ENCODE data around the gene ISG20.

The ISG20 gene

DNA sequence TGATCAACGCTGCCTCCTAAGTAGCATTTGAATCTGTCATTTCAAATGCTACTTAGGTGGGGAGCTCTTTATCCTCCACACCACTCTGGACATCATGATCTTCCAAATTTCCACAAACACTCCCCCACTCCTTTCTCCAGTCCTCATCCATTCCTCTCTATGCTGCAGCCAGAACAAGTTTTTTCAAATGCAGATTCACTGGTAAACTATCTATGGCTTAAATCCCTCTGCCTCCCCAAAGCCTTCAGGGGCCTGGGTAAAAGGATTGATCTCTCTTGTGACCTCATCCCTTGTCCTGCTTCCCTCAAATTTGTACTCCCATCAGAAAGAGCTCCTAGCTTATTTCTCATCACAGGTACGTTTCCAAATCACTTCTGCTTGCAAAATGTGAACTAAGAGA is 19.0 kb upstream of the ISG20 start:
- no peak overlapping the region for H3K9ac ChIP-seq (ENCODE audit: low read depth in 1 of 2, low read length in 2 of 2)
- no peak overlapping the region for H3K27ac ChIP-seq (ENCODE audit: low read depth, low read length)
- H3K36me3 ChIP-seq (ENCODE audit: control insufficient read depth in 1 of 2, insufficient read depth in 2 of 2, low read length in 2 of 2) = peaks cover 0 to 7% of the 10 kb centered on the region in 2 donors
- H3K4me1 ChIP-seq (ENCODE audit: control insufficient read depth in 1 of 2, insufficient read depth in 2 of 2, low read length in 2 of 2) = peaks cover 36 to 43% of the 10 kb centered on the region in 2 donors
- no peaks in the 10 kb centered on the region for H3K9me3 ChIP-seq (ENCODE audit: control insufficient read depth in 1 of 2, low read length in 2 of 2)
- H3K27me3 ChIP-seq (ENCODE audit: control insufficient read depth in 1 of 2, insufficient read depth in 2 of 2, low read length in 2 of 2) = no peaks in the 10 kb centered on the region
- H3K4me3 ChIP-seq (ENCODE audit: low read depth in 1 of 2, low read length in 2 of 2) = no peak overlapping the region

DNA sequence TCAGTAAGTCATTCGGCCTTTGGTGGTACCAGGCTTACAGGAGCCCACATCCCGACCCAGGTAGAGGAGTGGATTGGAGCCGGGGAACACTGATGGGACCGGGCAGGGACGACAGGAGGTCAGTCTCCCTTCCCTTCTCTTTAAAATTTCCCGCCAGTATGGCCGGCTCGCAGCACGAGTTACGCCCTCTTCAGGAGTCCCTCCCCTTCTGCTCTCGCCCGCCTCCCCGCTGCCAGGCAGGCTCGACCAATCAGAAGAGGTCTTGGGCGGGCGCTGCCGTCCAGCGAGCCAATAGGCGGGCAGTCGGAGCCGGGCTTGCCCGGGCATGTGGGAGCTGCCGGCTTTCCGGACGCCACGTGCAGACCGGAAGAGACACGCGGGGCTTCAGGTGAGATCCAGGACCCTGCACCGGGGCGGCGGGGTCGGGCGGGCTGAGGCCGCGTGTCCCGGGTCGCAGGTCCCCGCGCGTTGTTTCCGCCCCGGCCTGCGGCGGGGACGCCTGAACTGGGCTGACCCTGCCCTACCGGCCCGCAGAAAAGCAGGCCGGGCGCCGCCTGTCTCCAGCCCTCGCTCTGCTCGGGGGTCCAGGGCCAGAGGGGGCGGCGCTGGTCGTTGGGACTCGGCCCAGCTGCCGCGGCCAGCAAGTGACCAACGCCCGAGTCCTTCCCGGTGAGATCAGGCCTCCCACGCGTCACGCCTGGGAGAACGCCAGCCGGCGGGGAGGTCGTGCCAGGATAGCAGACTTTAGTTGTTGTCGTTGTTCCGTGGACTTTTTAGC is 17.6 kb upstream of the ISG20 start, which contains the start of gene AEN:
AEN (plus strand) TSS at position 346 of the 778 bp plus-strand sequence. CDS start 4,870 bp downstream, outside the sequence.
- H3K27ac ChIP-seq (ENCODE audit: low read depth, low read length) = peak within 1 kb of the TSS; percentile 65
- peak within 1 kb of the TSS; percentile 79 to 87 for H3K4me3 ChIP-seq (ENCODE audit: low read depth in 1 of 2, low read length in 2 of 2)
- H3K9ac ChIP-seq (ENCODE audit: low read depth in 1 of 2, low read length in 2 of 2) = peak within 1 kb of the TSS; percentile 79 to 84
- H3K27me3 ChIP-seq (ENCODE audit: control insufficient read depth in 1 of 2, insufficient read depth in 2 of 2, low read length in 2 of 2) = no peaks in the 10 kb centered on the region
- H3K36me3 ChIP-seq (ENCODE audit: control insufficient read depth in 1 of 2, insufficient read depth in 2 of 2, low read length in 2 of 2) = peaks cover 0 to 8% of the 10 kb centered on the region in 2 donors
- H3K9me3 ChIP-seq (ENCODE audit: control insufficient read depth in 1 of 2, low read length in 2 of 2) = no peaks in the 10 kb centered on the region
- peaks cover 32 to 38% of the 10 kb centered on the region in 2 donors for H3K4me1 ChIP-seq (ENCODE audit: control insufficient read depth in 1 of 2, insufficient read depth in 2 of 2, low read length in 2 of 2)

DNA sequence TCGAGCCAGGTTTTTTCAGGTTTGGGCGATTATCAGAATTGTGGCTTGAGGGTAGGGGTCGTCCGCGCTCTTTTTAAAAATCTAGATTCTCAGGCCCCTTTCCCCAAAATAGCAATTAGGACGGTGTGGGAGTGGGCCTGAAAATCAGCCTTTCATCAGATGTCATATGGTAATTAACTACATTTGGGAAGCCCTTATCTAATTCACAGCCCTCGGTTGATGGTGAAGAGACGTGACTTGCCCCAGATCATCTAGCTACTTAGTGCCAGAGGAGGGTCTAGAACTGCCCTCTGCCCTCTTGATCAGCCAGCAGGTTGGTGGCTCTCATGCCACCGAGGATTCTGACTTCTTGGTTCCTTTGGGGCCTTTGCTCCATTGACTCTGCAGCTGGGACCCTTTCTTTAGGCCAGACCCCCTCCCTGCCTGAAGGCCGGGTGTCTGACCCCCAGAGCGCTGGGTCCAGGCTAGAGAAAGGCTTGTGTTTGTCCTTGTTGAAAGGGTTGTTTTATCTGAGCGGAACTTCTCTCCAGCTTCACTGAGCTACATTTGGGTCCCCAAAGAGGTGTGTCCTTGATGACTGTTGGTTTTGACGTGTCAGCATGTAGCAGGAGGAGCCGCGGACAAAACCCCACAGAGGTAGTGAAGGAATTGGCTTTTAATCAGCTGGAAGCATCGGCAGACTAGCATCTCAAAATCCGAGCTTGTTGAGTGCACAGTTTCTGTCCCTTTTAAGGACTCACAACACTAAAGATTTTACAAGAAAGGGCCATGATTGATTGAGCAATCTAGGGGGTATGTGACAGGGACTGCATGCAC is 16.8 kb upstream of the ISG20 start:
- Histone ChIP-seq H3K9me3 (ENCODE audit: control insufficient read depth in 1 of 2, low read length in 2 of 2) (no peaks in the 10 kb centered on the region), H3K27ac (ENCODE audit: low read depth, low read length) (peak overlapping the region; percentile 65), H3K27me3 (ENCODE audit: control insufficient read depth in 1 of 2, insufficient read depth in 2 of 2, low read length in 2 of 2) (no peaks in the 10 kb centered on the region), H3K9ac (ENCODE audit: low read depth in 1 of 2, low read length in 2 of 2) (peak overlapping the region; percentile 79 to 84), H3K36me3 (ENCODE audit: control insufficient read depth in 1 of 2, insufficient read depth in 2 of 2, low read length in 2 of 2) (peaks cover 0 to 15% of the 10 kb centered on the region in 2 donors), H3K4me3 (ENCODE audit: low read depth in 1 of 2, low read length in 2 of 2) (peak overlapping the region; percentile 79 to 87), H3K4me1 (ENCODE audit: control insufficient read depth in 1 of 2, insufficient read depth in 2 of 2, low read length in 2 of 2) (peaks cover 32 to 38% of the 10 kb centered on the region in 2 donors)

DNA sequence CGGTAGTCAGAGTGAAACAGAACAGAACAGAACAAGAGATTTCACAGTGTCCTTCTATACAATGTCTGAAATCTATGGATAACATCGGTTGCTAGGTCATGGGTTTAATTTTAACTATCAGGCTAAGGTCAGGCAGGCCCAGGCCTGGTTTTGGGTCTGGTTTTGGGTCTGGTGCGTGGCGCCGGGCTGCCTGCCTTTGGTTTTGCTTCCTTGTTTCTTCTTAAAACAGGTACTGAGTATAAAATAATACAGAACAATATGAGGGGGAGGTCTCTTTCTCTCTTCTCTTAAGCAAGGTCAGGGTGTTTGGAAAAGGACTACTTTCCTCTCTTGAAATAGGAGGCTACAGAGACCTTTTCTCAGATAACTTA is 16.2 kb upstream of the ISG20 start:
- Histone ChIP-seq H3K4me1 (ENCODE audit: control insufficient read depth in 1 of 2, insufficient read depth in 2 of 2, low read length in 2 of 2) (peaks cover 35 to 42% of the 10 kb centered on the region in 2 donors), H3K4me3 (ENCODE audit: low read depth in 1 of 2, low read length in 2 of 2) (peak overlapping the region; percentile 79 to 87), H3K9me3 (ENCODE audit: control insufficient read depth in 1 of 2, low read length in 2 of 2) (no peaks in the 10 kb centered on the region), H3K36me3 (ENCODE audit: control insufficient read depth in 1 of 2, insufficient read depth in 2 of 2, low read length in 2 of 2) (peaks cover 0 to 15% of the 10 kb centered on the region in 2 donors), H3K27ac (ENCODE audit: low read depth, low read length) (no peak overlapping the region), H3K27me3 (ENCODE audit: control insufficient read depth in 1 of 2, insufficient read depth in 2 of 2, low read length in 2 of 2) (no peaks in the 10 kb centered on the region), H3K9ac (ENCODE audit: low read depth in 1 of 2, low read length in 2 of 2) (peak overlapping the region; percentile 79 to 84)

DNA sequence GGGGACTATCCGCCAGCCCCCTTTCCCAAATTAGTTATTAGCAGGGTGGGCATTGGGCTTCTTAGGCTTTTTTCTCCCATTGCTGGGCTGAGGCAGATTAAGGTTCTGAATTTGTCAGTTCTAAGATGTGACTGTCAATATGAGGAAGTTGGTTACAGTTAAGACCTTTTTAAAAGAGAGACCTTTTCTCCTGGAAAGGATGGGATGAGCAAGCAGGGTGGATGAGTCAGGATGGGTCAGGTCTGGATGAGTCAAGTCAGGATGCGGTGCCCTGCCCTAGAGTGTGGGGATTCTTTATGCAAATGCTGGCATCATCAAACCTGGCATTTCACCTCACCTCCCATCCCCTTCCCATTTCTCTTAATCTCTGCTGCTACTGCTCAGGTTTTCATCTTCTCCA is 15.8 kb upstream of the ISG20 start:
- Histone ChIP-seq H3K36me3 (ENCODE audit: control insufficient read depth in 1 of 2, insufficient read depth in 2 of 2, low read length in 2 of 2) (peaks cover 0 to 15% of the 10 kb centered on the region in 2 donors), H3K27me3 (ENCODE audit: control insufficient read depth in 1 of 2, insufficient read depth in 2 of 2, low read length in 2 of 2) (no peaks in the 10 kb centered on the region), H3K9ac (ENCODE audit: low read depth in 1 of 2, low read length in 2 of 2) (peak overlapping the region; percentile 10 to 41), H3K27ac (ENCODE audit: low read depth, low read length) (no peak overlapping the region), H3K9me3 (ENCODE audit: control insufficient read depth in 1 of 2, low read length in 2 of 2) (no peaks in the 10 kb centered on the region), H3K4me3 (ENCODE audit: low read depth in 1 of 2, low read length in 2 of 2) (no peak overlapping the region), H3K4me1 (ENCODE audit: control insufficient read depth in 1 of 2, insufficient read depth in 2 of 2, low read length in 2 of 2) (peaks cover 40 to 47% of the 10 kb centered on the region in 2 donors)

DNA sequence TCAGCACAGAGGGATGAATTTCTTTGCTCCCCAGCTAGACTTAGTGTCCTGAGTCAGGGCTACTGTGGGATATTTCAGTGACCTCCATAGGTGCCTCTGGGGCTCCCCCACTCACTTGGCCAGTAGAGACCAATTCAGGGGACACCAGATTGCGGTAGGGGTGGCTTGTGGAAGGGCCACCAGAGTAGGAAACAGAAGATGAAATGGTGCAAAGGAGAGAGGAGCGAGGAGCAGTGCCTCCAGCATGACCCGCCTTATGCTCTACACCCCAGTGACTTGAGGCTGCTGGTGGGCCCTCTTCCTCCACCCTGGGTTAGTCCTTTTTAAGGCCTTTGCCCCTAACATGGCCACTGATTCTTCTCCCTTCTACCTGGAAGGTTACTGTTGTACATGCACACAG is 15.2 kb upstream of the ISG20 start:
- Histone ChIP-seq H3K36me3 (ENCODE audit: control insufficient read depth in 1 of 2, insufficient read depth in 2 of 2, low read length in 2 of 2) (peaks cover 0 to 16% of the 10 kb centered on the region in 2 donors), H3K27ac (ENCODE audit: low read depth, low read length) (no peak overlapping the region), H3K4me1 (ENCODE audit: control insufficient read depth in 1 of 2, insufficient read depth in 2 of 2, low read length in 2 of 2) (peaks cover 44 to 47% of the 10 kb centered on the region in 2 donors), H3K4me3 (ENCODE audit: low read depth in 1 of 2, low read length in 2 of 2) (no peak overlapping the region), H3K9ac (ENCODE audit: low read depth in 1 of 2, low read length in 2 of 2) (peak overlapping the region; percentile 10 to 41), H3K9me3 (ENCODE audit: control insufficient read depth in 1 of 2, low read length in 2 of 2) (no peaks in the 10 kb centered on the region), H3K27me3 (ENCODE audit: control insufficient read depth in 1 of 2, insufficient read depth in 2 of 2, low read length in 2 of 2) (no peaks in the 10 kb centered on the region)

DNA sequence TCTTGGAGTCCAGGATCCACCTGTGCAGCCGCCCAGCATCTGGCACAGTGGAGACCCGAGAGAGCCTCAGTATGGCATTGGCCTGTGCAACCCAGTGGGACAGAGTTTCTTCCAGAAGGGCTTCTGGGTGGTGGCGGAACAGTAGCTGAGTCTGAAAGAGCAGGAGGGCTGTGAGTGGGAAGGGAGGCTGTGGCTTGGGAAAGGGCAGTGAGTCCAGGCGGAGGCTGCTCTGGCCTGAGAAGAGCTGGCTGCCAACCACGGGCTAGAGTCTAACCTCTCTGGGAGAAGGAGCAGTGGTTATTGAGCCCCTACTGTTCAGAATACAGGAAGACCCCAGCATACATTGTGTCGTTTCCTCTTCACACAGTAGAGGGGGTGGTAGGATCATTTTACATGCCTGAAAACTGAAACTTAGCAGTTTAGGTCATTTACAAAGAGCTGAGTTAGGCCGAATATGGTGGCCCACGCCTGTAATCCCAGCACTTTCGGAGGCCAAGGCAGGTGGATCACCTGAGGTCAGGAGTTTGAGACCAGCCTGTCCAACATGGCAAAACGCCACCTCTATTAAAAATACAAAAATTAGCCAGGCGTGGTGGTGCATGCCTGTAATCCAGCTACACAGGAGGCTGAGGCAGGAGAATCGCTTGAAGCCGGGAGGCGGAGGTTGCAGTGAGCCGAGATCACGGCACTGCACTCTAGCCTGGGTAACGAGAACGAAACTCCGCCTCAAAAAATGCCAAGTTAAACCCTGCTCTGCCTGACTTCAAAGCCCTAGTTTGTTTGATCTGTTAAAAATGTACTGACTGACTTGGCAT is 14.5 kb upstream of the ISG20 start:
- H3K27ac ChIP-seq (ENCODE audit: low read depth, low read length) = no peak overlapping the region
- H3K9ac ChIP-seq (ENCODE audit: low read depth in 1 of 2, low read length in 2 of 2) = peak overlapping the region; percentile 32 to 41

DNA sequence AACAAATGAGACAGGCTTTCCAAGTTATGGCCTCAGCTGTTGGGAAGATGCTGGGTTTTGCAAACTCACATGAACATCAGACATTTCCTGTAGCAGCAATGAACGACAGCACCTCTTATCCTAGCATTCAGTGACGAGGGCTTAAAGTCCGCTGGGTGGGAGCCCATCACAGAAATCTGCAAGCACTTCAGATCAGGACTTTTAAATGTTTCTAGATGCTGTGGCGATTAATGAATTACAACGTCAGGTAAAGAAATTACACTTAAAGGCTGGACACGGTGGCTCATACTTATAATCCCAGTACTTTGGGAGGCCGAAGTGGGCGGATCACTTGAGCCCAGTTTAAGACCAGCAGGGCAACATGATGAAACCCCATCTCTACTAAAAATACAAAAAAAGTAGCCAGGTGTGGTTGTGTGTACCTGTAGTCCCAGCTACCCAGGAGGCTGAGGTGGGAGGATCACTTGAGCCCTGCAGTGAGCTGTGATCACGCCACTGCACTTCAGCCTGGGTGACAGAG is 13.8 kb upstream of the ISG20 start:
- Histone ChIP-seq H3K36me3 (ENCODE audit: control insufficient read depth in 1 of 2, insufficient read depth in 2 of 2, low read length in 2 of 2) (peaks cover 8 to 28% of the 10 kb centered on the region in 2 donors), H3K27me3 (ENCODE audit: control insufficient read depth in 1 of 2, insufficient read depth in 2 of 2, low read length in 2 of 2) (no peaks in the 10 kb centered on the region), H3K4me1 (ENCODE audit: control insufficient read depth in 1 of 2, insufficient read depth in 2 of 2, low read length in 2 of 2) (peaks cover 51% of the 10 kb centered on the region in 2 donors), H3K9ac (ENCODE audit: low read depth in 1 of 2, low read length in 2 of 2) (peak overlapping the region; percentile 32 to 40), H3K4me3 (ENCODE audit: low read depth in 1 of 2, low read length in 2 of 2) (no peak overlapping the region), H3K27ac (ENCODE audit: low read depth, low read length) (no peak overlapping the region), H3K9me3 (ENCODE audit: control insufficient read depth in 1 of 2, low read length in 2 of 2) (no peaks in the 10 kb centered on the region)

More for the DNA sequence above, 14.5 kb upstream of the ISG20 start:
- Histone ChIP-seq H3K27me3 (ENCODE audit: control insufficient read depth in 1 of 2, insufficient read depth in 2 of 2, low read length in 2 of 2) (no peaks in the 10 kb centered on the region), H3K36me3 (ENCODE audit: control insufficient read depth in 1 of 2, insufficient read depth in 2 of 2, low read length in 2 of 2) (peaks cover 3 to 21% of the 10 kb centered on the region in 2 donors), H3K4me1 (ENCODE audit: control insufficient read depth in 1 of 2, insufficient read depth in 2 of 2, low read length in 2 of 2) (peaks cover 44 to 47% of the 10 kb centered on the region in 2 donors), H3K9me3 (ENCODE audit: control insufficient read depth in 1 of 2, low read length in 2 of 2) (no peaks in the 10 kb centered on the region), H3K4me3 (ENCODE audit: low read depth in 1 of 2, low read length in 2 of 2) (no peak overlapping the region)

DNA sequence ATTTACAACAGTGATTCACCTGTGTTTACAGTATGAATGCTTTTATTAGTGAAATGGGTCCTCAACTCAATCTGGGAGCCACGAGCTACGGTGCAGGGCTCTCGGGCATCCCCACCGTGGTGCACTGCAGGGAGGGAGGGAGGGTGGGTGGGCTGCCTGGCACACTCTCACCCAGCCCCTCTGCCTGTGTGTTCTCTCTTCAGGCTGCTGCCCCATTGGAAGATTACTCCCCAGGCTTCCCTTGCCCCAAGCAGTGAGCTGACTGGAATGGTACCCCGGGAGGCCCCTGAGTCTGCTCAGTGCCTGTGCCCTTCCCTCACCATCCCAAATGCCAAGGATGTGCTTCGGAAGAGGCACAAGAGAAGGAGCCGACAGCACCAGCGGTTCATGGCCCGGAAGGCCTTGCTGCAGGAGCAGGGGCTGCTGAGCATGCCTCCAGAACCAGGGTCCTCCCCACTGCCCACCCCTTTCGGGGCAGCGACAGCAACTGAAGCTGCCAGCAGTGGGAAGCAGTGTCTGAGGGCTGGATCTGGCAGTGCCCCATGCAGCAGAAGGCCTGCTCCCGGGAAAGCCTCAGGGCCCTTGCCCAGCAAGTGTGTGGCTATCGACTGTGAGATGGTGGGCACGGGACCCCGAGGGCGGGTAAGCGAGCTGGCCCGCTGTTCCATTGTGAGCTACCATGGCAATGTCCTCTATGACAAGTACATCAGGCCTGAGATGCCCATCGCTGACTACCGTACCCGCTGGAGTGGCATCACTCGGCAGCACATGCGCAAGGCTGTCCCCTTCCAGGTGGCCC is 12.7 kb upstream of the ISG20 start:
- H3K9me3 ChIP-seq (ENCODE audit: control insufficient read depth in 1 of 2, low read length in 2 of 2) = no peaks in the 10 kb centered on the region
- H3K4me3 ChIP-seq (ENCODE audit: low read depth in 1 of 2, low read length in 2 of 2) = no peak overlapping the region
- no peak overlapping the region for H3K9ac ChIP-seq (ENCODE audit: low read depth in 1 of 2, low read length in 2 of 2)
- peaks cover 54 to 55% of the 10 kb centered on the region in 2 donors for H3K4me1 ChIP-seq (ENCODE audit: control insufficient read depth in 1 of 2, insufficient read depth in 2 of 2, low read length in 2 of 2)
- H3K27ac ChIP-seq (ENCODE audit: low read depth, low read length) = no peak overlapping the region
- H3K36me3 ChIP-seq (ENCODE audit: control insufficient read depth in 1 of 2, insufficient read depth in 2 of 2, low read length in 2 of 2) = peaks cover 8 to 38% of the 10 kb centered on the region in 2 donors
- H3K27me3 ChIP-seq (ENCODE audit: control insufficient read depth in 1 of 2, insufficient read depth in 2 of 2, low read length in 2 of 2) = no peaks in the 10 kb centered on the region
